NCI-H2196 (cell line): ENCODE measurements around the gene TMEM161A.

ENCODE experiments used
- DNase-seq: peaks from one replicate; lab custom pipeline; 2025; ENCODE audit not compliant: unreplicated experiment; lab: John Stamatoyannopoulos, UW

Gene TMEM161A

DNA sequence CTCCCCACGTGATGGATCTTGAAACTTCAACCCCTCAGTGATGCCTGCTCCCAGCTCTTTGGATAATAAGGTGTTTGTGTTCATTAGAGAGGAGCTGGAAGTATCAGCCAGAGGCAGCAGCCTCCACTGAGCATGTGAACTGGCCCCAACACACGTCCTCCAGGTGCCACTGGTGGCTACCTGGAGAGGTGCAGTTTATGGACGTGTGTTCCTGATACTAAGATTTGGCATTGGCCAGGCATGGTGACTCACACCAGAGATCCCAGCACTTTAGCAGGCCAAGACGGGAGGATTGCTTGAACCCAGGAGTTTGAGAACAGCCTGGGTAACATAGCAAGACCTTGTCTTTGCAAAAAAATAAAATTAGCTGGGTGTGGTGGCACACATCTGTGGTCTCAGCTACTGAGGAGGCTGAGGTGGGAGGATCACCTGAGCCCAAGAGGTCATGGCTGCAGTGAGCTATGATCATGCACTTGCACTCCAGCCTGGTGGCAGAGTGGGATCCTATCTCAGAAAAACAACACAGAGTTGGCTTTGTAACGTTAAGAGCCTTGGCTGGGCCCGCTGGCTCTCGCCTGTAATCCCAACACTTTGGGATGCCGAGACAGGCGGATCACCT lies 40.1 kb downstream of the TMEM161A start:
- no peak for DNase-seq

DNA sequence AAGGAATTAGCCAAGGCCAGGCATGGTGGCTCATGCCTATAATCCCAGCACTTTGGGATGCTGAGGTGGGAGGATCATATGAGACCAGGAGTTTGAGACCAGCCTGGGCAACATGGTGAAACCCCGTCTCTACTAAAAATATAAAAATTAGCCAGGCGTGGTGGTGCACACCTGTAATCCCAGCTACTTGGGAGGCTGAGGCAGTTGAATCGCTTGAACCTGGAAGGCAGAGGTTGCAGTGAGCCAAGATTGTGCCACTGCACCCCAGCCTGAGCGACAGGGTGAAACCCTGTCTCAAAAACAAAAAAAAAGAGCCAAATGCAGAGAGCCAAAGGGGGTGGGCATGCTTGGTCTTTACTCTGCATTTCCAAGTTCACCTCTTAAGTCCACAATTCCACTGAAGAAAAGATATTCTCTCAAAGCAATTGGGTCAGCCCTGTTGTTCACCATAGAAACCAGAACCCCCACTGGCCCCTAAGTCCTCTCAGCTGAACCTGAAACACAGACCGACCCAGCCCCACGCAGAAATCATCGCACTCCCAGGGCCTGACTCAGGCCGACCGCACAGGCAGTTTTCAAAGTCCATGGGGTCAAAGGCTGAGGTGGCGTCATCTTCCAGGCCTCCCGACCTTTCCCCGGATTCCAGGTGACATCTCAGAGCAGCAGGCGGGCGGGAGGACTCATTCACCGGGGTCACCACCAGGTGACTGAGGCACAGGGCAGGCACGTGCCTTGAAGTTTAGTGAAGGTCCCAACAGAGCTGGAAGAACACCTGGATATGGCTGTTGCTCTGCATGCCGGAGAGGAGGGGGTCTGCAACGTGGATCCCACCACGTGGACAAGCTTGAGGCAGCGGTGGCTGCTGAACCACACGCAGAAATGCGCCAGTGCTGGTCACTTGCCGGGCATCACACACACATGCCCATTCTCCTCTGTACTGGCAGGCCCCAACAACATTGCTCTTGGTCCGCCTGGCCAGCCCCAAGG lies 41.3 kb downstream of the TMEM161A start:
- no peak for DNase-seq

DNA sequence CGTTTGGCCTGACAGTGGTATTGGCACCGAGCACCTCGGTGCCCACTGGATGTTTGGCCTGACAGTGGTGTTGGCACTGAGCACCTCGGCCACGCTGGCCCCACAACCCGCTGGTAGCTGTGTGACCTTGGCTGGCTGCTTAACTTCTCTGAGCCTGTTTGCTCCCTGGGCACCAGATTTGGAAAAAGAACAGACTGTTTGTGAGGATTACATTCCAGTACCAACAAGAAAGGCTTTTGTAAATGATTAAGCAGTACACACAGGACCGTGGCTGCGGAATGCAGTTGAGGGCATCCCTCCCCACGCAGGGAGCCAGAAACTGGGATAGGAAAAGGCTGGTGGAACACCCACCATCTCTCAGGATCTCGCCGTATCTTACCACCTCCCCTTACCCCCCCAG lies 42.6 kb downstream of the TMEM161A start:
- no peak for DNase-seq

DNA sequence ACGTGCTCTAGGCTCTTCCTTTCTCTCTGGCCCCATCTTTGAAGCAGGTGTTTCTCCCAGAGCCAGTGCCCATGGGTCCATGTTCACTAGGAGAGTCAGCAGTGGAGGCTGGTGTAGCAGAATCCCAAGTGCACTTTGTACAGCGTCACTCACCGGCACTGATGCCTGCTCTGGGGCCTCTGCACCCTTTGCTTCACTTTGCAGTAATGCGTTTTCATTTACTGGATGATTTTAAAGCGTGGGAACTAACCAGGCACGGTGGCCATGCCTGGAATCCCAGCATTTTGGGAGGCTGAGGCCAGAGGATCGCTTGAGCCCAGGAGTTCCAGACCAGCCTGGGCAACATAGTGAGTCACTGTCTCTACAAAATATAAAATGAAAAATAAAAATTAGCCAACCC lies 43.8 kb downstream of the TMEM161A start:
- no peak for DNase-seq

DNA sequence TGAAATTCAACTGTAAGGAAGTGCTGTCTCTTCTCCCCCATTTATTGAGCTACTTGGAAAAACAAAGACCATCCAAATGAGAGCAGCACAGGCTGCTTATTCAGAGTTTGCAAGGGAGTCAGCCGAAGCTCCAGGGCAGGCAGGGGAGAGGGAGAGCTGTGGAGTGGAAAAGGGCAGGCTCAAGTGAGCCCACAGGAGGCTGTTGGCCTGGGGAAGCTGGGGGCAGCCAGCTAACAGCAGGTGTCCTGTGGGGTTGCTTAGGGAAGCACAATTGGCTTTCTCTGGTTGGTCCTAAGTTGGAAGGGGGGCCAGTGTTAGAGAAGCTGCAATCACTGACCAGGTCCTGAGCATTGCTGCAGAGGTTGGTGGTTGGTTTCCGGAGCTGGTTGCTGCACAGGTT lies 50.6 kb downstream of the TMEM161A start:
- DNase-seq = no peak

DNA sequence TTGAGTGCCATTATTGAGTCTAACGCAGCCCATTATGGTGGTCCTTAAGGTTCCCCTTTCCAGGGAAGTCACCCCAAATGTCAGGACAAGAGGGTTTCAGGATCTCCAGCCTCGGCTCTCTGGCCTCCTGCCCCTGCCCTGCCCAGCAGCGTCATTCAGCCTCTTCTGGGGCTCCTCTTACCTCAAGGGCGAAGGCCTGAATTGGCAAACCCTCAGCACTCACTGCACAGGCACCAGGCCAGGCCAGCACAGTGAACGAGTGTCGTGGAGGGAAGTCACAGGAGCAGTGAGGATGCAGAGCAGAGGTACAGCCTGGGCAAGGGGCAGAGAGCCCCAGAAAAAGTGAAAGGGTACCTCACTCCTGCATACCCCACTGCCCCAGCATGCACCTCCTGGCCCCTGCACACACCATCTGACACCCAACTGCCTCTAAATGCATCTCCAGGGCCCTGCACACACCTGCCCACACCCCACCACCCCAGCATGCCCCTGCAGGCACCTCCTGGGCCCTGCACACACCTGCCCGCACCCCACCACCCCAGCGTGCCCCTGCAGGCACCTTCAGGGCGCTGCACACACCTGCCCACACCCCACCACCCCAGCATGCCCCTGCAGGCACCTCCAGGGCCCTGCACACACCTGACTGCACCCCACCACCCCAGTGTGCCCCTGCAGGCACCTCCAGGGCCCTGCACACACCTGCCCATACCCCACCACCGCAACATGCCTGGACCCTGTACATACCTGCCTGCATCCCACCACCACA lies 54.7 kb downstream of the TMEM161A start:
- no peak for DNase-seq

DNA sequence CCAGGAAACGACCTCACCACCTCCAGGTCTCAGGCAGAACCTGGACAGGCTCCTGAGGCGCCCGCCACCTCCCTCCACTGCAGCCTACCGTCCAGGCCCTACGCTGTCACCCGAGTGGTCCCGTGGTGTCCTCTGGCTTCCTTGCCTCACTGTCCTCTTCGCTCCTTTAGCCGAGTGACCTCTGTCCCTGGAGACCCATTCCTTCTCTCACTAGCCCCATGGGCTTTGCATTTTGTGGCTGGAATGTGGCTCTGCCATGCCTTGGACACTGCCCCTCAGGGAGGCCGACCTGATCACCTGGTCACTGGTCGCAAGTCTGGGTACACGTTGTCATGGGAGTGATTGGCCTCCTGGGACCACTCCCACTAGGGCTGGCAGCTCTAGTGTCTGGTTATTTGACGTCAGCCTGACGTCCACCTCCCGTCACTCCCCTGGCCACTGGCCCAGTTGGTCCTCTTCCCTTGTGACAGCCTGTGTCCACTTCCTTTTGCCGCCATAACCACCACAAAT lies 56.6 kb downstream of the TMEM161A start:
- no peak for DNase-seq

DNA sequence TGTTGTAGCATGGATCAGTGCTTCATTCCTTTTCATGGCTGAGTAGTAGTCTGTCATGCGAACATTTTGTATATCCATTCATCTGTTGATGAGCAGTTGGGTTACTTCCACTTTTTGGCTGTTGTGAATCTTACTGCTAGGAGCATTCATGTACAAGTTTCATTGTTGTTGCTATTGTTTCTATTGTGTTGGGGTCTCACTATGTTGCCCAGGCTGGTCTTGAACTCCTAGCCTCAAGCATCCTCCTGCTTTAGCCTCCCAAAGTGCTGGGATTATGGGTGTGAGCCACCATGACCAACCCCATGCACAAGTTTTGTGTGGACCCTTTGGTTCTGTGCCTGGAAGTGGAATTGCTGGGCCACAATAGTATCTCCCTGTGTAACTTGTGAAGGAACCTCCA lies 58.7 kb downstream of the TMEM161A start:
- DNase-seq = no peak

DNA sequence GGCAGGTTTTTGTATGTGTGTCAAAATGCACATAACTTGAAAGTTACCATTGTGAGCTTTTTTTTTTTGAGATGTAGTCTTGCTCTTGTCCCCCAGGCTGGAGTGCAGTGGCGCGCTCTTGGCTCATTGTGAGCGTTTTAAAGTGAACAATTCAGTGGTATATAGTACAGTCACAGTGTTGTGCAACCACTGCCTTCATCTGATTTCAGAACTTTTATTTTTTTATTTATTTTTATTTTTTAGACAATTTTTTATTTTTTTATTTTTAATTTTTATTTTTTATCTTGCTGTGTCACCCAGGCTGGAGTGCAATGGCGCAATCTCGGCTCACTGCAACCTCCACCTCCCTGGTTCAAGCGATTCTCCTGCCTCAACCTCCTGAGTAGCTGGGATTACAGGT lies 59.5 kb downstream of the TMEM161A start:
- DNase-seq = no peak

DNA sequence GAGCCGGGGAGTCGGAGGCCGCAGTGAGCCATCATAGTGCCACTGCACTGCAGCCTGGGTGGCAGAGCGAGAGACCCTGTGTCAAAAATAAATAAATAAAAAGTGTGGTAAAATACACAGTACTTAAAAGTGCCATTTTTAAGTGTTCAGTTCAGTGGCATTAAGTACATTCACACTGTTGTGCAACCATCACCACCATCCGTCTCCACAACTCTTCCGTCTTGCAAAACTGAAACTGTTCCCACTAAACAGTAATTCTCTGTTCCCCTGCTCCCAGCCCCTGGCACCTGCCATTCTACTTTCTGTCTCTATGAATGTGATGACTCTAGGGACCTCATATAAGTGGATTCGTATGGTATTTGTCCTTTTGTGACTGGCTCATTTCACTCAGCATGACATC lies 61.2 kb downstream of the TMEM161A start:
- DNase-seq = no peak

DNA sequence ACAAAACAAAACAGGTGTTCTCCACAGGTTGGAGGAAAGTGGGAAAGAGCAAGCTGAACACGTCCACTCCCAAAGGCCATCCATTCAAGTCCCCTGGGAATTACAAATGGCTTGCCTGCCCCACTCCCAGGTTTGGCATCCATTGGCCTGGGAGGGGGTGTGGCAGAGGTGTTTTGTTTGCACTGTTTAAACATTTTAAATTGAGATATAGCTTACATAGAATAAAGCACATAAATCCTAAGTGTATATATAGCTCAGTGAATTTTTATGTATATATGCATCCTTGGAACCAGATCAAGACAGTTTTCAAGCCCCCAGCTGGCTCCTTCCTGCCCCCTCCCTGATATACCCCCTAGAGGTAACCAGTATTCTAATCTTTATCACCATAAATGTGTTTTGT lies 61.8 kb downstream of the TMEM161A start:
- no peak for DNase-seq

DNA sequence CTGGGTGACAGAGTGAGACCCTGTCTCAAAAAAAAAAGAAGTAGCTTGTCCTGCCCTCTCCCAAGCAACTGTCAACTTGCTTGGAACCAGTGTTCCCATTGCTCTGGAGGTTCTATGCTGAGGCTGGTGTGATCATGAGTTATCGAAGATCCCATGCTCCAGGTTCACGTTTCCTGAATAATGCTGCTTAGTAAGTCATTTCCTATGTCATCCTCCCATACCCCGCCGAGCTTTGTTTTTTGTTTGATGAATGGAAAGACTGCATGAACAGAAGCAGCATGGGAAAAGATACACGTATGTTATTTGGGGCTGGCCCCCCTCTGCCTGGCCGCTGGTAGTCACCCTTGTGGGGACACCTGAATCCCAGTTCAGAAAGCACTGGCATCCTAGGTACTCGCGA lies 63.2 kb downstream of the TMEM161A start:
- DNase-seq = no peak

DNA sequence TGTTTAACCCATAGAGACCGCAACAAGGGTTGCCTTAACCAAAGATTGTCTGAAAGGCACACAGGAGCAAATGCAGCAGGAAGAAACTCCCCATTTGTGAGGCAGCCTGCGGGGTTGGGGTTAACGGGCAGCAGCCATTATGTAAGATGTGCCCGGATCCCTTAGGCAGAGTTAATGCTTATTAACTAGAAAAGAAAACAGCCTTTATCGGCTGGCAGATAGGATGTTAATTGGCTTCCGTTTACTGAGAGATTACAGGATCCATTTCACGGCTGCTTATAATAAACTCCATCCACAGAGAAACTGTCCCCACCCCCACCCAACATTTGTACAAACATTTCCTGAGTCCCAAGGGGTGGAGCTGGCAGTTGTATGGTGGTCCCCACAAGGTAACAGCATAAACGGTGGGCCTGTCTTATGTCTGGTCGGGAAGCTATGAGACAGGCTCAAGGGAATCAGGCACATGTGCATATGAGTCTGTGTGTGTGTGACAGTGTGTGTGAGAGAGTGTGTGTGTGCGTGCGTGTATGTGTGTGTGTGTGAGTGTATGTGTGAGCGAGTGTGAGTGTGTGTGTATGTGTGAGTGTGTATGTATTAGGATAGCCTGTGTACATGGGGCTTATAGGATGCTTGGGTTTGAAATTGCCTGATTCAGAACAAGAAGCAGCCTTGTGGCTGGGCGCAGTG lies 63.9 kb downstream of the TMEM161A start:
- DNase-seq = no peak

DNA sequence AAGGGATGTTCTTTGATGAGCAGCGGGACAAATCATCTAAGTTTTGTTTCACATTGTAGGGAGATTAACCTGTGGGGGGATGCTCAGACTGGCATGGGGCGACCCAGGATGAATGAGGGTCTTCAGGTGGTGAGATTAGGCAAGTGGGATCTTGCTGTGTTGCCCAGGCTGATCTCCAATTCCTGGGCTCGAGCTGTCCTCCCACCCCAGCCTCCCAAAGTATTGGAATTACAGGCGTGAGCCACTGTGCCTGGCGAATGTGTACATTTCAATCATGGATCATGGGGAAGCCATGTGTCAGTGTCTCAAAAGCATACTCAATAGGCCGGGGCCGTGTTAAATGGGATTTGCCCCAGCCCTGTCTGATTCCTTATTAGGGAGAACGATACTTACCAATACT lies 66.4 kb downstream of the TMEM161A start:
- no peak for DNase-seq
